ENCODE measurements around the gene OR2T1.
"Not testable (repeated sequence)": the region's sequence is repeated elsewhere in the genome, so short reads cannot be mapped to it uniquely, and the experiment has no call there.

OR2T1 gene

DNA sequence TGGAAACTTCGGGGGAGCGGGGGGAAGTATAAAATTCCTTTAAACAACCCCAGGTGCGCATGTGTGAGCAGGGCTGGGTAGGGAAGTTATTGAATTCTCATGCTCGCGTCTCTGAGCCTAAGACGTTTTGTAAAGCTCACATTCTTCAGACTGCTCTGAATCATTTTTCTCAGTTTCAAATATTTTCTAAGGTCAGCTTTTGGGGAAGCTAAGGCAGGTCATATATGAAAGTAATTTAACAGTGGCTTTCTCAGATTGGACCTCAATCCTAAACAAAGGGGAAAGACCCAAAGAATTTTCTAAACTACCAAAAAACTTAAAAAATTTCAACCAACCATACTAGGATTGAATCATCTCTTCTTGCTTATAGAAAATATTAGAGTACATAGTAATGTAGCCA, 32.1 kb downstream of the OR2T1 start:
- in situ Hi-C loops (cut with MboI; ENCODE audit: low sequenced_read_pairs) = not testable (repeated sequence)

DNA sequence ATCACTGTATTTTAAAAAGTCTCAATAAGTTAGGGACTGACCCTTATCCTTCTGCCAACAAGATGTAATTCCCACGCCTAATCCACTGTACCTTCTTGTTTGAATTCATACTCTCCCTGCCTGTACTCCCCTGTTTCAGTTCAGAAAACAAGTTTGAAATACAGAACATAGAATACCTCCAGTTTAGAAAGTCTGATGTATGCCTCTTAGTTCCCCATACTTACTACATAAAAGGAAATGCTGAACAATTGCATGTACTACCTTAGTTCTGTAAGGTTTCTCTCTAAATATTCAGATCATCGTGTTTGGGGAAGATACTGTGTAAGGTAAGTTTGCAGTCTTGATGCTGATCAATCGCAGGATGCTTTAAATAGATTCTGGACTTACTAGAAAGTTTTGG, 33.5 kb downstream of the OR2T1 start:
- in situ Hi-C loops (cut with MboI; ENCODE audit: low sequenced_read_pairs) = not testable (repeated sequence)

DNA sequence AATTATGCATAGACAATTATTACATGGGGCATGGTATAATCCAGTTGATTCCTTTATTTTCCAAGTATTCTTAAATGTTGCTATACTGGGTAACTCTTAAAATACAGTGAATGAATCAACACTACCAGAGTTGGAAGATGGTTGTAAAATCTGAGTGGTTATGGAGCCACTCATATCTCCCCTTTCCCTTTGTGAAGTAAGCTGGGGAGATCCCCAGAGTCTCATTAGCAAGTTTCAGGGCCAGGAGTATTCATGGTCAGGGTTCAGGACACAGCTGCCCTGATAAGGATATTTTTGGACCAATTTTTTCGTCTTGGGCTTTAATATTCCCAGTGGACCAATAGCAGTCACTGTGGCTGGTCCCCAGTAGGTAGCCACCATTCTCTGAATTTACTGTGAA, 35.8 kb downstream of the OR2T1 start:
- in situ Hi-C loops (cut with MboI; ENCODE audit: low sequenced_read_pairs) = not testable (repeated sequence)

DNA sequence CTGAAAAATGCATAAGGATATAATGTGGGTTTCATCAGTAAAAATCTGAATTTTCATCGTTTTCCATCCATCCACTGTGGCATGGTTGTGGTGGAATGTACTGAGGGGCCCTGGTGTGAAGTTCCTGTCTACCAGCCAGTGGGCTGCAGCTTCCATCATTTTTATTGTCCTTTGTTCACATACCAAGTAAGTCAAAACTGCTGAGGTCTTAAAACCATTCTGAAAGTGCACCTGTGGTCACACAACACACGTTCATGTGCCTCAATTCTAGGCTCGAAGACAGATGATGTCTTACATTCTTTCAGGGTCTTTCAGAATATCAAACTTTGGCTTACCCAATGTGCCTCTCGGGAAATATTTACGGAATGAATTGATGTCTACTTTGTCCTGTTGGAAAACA, 36.4 kb downstream of the OR2T1 start:
- in situ Hi-C loops (cut with MboI; ENCODE audit: low sequenced_read_pairs) = not testable (repeated sequence)

DNA sequence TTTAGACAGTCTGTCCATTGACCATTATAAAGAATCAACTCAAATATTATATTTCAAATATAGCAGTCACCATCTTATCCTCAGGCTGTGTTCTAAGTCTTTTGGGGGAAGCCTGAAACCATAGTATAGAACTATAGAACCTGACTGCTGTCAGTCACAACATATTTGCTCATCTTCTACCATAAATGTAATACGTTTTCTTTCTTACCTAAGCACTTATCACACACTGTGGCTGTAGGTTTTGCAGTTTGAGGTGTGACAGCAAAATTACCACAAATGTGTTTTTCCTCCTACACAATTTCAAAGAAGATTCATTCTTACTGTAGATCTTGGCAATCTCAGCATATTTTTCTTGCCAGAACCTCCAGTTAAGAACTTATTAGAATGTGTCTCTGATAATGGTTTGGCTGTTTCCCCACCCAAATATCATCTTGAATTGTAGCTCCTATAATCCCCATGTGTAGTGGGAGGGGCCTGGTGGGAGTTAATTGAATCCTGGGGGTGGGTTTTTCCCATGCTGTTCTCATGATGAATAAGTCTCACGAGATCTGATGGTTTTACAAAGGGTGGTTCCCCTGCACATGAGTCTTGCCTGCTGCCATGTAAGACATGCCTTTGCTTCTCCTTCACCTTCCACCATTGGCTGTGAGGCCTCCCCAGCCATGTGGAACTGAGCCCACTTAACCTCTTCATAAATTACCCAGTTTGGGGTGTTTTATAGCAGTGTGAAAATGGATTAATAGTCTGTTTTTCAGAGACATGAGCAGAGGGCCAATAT, 39.8 kb downstream of the OR2T1 start:
- in situ Hi-C loops (cut with MboI; ENCODE audit: low sequenced_read_pairs) = loop anchor here (10.0 kb wide), 1 partner anchor 212 kb away; the partner anchor contains the start of gene OR2T27

DNA sequence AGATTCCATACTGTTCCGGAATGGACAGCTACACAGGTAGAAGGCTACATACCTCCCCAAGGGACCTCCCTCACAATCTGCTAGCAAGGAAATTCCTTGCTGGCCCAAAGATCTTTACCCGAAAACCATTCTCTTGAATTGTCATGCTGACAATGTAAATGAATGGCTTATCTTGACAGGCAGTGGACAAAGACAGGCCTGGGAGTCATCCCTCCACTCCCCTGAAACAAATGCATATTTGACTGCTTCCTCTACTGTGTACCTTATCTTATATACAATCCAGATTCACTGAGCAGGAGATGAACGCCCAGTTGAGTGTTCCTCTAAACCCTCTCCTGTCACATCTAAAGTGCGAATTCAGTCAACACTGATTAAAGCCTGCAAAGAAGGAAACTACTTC, 41.8 kb downstream of the OR2T1 start:
- in situ Hi-C loops (cut with MboI; ENCODE audit: low sequenced_read_pairs) = loop anchor here (10.0 kb wide), 1 partner anchor 210 kb away; the partner anchor contains the start of gene OR2T27

DNA sequence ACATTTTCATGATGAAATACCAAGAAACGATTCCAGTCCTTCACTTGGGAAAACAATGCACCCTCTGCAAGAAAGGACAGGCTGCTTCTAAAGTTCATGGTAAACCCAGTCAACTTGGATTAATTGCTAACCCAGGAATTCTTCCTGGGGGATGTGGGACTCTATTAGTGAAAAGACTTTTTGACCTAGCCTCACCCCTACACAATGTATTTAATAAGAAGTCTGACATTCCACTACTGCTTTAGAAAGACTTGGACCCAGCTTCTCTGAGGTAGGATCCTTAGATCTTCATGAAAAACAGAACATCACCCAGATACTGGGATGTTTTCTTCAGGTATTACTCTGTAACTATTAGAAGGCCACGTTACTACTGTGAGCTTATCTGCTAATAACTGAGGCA, 42.6 kb downstream of the OR2T1 start, which contains the start of gene OR2T2:
Gene OR2T2, plus strand, starts transcription at position 239 of the 400 bp plus-strand sequence. CDS start 7,161 bp downstream, outside the sequence.
- in situ Hi-C loops (cut with MboI; ENCODE audit: low sequenced_read_pairs) = loop anchor here (10.0 kb wide), 1 partner anchor 209 kb away; the partner anchor contains the start of gene OR2T27

DNA sequence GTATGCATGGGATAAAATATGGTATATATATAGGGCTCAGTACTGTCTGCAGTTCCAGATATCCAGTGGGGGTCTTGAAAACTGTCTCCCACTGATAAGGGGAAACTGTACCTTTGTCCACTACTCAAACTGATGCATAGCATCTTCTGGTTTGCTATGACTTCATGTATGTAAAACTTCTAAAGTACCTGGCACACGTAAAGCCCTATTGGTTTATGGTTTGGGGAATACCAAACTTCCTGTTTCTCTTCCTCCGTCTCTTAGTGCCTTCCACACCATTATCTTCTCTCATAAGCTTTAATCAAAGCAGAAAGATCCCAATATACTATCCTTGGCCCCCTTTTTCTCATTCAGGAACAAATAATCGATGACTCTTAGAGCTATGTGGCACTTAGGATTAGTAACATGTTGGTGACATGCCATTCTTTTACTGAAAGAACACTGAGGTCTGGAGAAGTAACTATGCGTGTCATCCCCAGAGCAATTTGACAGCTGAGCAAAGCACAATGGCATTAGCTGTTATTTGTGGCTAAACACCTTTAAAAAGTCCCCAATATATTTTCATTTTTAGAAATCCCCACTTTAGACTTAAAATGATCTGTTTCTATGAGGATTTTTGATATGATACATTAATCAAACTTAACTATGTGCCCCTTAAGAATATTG, 45.7 kb downstream of the OR2T1 start:
- in situ Hi-C loops (cut with MboI; ENCODE audit: low sequenced_read_pairs) = loop anchor here (10.0 kb wide), 1 partner anchor 206 kb away; the partner anchor contains the start of gene OR2T27

DNA sequence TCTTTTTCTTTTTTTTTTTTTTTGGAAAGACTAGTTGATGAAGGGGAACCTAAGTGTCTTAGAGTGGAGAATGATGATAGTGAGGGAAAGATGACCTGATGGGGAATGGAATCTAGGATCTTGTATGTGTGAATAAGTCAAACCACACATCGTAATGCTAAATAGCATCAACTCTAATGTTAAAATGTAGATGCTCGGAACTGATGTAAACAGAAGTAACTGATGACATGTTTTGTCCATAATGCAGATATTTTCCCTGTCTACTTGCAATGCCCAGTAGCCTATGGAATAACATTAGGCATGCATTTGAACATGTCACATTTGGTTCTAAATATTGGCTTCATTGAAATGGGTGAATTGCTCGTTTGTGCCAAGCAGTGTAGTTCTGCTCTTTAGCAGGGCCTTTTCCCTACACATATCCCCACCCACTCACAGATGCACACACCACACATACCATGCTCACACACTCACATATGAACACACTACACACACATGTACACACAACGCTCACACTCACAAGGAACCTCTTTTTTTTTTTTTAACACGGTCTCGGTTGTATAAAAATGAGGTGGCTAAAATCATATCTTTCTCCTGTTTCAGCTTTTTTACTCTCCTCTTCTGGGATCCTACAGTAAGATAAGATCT, 47.1 kb downstream of the OR2T1 start:
- in situ Hi-C loops (cut with MboI; ENCODE audit: low sequenced_read_pairs) = loop anchor here (10.0 kb wide), 1 partner anchor 205 kb away; the partner anchor contains the start of gene OR2T27

DNA sequence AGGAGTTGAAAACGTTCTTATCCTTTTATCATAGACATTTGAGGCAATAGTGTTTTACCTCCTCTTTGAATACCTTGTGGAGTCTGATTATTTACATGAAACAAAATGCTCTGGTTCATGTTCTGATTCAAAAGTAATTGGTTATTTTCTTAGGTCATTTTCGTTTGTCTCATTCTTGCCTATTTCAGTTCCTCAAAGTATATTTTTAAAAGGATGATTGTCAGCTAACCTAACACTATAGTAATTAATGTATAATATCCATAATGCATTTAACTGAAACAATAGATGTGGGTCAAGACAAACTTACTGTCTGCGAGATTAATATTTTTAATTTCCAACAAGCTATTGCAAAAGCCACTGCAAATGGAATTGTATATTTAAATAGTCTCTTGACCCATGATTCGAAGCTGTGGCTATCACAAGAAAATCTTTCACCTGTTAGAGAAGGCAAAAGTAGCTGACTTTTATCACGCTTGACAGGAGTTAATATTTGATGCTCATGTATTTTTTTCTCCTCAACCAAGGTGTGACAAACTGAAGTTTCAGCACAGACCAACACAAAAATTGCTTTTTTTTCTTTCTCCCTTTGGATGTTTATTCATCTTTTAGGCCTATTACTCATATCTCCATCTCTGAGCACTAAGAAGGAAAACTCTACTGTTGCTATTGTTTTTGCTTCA, 47.8 kb downstream of the OR2T1 start:
- in situ Hi-C loops (cut with MboI; ENCODE audit: low sequenced_read_pairs) = not testable (repeated sequence)

DNA sequence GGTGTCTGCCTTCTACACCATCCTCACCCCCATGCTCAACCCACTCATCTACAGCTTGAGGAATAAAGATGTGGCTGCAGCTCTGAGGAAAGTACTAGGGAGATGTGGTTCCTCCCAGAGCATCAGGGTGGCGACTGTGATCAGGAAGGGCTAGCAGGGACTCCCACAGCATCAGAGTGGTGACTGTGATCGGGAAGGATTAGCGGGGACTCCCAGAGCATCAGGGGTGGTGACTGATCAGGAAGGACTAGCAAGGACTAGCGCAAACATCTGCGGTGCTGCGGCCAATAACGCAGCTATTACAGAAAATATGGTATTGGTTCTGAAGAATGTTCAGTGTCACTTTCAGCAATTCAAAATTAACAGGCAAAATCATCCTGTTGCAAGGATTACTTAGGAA, 50.8 kb downstream of the OR2T1 start:
- in situ Hi-C loops (cut with MboI; ENCODE audit: low sequenced_read_pairs) = not testable (repeated sequence)

DNA sequence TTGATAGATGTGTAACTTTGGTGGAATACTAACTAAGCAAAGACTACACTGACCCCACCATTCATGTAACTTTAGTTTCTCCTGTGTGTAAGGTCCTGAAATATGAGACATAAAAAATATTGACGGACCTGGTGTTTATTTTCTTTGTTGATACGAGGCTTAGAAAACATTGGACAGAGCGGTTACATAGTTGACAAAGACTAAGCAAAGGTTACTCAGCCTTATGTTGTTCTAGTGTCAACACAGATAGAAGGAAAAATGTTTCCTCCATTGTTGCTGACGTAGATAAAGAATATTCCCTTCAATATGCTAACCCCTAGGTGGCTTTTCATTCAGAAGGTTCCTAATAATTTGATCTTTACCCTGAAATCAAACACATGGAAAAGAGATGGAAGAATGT, 52.2 kb downstream of the OR2T1 start:
- in situ Hi-C loops (cut with MboI; ENCODE audit: low sequenced_read_pairs) = not testable (repeated sequence)

DNA sequence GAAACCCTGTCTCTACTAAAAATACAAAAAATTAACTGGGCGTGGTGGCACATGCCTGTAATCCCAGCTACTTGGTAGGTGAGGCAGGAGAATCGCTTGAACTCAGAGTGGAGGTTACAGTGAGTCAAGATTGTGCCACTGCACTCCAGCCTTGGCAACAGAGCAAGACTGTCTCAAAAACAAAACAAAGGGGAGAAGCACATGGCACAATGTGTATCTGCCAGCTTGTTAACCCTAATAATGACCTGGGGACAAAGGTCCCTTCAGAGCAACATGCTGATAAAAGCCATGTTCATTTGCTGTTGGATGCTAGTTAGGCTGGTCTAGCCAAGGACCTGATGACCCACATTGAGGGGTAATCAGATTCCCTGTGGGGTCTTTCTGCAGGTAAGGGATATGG, 53.8 kb downstream of the OR2T1 start:
- in situ Hi-C loops (cut with MboI; ENCODE audit: low sequenced_read_pairs) = not testable (repeated sequence)

Measured in HL-60/S4 treated with phorbol 12-myristate 13-acetate at 8.2 ng/mL for 4 days and 3 days (cell line).